GM18519 (cell line): ENCODE measurements around the gene ENDOV.
"Not testable (repeated sequence)": the region's sequence is repeated elsewhere in the genome, so short reads cannot be mapped to it uniquely, and the experiment has no call there.

Experiments used
- ATAC-seq: cut with Tn5 transposase; IDR thresholded peaks from one replicate; pipeline ENCODE4 v1.9.1; 2021; ENCODE audit warnings: mild to moderate bottlenecking, moderate library complexity; ENCODE audit not compliant: unreplicated experiment, low FRiP score

Gene ENDOV

DNA sequence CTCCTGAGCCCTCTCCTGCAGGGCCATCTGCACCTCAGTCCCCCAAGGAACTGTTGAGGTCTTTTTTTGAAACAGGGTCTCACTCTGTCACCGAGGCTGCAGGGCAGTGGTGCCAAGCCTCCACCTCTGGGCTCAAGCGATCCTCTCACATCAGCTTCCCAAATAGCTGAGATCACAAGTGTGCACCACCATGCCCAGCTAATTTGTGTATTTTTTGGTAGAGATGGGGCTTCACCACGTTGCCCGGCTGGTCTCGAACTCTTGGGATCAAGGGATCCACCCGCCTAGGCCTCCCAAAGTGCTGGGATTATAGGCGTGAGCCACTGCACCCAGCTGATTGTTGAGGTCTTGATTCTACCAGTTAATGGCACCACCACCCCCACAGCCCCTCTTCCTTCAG, 27.9 kb upstream of the ENDOV start:
- no peak for ATAC-seq

DNA sequence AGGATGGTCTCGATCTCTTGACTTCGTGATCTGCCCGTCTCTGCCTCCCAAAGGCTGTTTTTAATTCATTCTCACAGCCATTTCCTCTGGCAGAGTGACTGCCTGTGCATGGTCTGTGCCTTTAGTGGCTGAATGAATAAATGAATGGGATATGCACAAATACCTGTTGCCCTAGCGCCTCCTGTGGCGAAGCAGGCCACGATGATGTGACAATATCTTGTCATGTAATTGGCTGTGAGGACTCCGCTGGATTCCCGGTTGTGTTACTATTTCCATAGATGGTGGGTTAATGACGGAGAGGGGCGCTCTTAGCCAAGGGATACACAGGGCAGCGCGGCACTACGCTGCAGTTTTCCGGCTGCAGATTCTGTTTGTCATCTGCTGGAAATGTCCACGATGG, 26.8 kb upstream of the ENDOV start:
- ATAC-seq: no peak

DNA sequence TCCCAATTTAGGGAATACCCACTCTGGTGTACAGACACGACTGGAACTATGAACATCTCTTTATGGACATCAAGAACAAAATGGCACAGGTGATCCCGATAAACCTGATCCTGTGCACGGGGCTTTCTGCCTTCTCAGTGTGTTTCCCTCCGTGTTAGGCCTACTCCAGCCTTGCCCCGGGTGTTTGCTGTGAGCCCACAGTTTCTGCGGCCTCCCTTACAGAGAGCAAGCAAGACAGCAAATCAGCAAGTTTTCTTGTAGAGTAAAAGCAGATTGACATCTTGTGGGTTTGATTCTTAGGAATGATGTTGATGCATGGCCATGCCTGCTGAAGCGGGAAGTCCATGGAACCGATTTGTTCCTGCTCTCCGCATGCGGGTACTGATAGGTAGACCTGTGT, 26.4 kb upstream of the ENDOV start:
- no peak for ATAC-seq

DNA sequence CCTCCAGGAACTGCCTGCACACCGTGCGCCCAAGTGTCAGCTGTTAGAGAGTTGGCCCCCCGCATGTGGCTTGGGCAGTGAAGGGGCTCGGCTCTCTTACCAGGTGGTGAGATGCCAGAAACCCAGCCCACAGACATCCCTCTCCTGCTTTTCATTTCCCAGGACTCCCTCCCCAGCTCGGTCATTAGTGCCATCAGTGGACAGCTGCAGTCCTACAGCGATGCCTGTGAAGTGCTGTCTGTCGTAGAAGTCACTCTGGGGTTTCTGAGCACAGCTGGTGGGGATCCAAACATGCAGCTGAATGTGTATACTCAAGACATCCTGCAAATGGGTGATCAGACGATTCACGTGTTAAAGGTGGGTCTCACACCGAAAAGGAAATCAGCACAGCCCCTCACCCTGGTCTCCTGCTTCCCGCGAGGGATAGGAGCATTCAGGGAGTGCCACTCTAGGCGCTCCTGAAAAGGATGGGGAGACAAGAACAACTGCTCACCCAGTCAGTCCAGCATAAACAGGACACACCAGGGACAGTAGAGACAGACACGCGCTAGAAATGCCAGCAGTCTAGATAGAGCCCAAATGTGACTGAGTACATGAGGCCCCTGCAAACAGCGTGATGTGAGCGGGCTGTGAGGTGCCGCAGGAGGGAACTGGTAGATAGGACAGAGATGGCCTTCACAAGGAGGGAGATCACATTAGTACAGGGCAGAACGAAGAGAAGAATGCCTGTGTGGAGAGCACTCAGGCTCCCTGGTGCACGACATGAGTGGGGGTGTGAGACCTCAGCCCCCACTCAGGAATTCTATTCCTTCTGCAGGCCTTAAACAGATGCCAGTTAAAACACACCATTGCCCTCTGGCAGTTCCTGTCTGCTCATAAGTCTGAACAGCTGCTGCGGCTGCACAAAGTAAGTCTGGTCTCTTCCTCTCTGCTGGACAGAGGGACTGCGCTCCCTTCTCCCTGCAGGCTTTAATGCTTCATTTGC, 25.7 kb upstream of the ENDOV start:
- ATAC-seq: no peak

GRCh38 chr17:80393241-80393890, 21.6 kb upstream of the ENDOV start:
- no peak for ATAC-seq

GRCh38 chr17:80393961-80394360, 21.0 kb upstream of the ENDOV start:
- no peak for ATAC-seq

GRCh38 chr17:80394629-80395216, 20.2 kb upstream of the ENDOV start:
- ATAC-seq: no peak

GRCh38 chr17:80395402-80396151, 19.4 kb upstream of the ENDOV start:
- ATAC-seq: no peak

GRCh38 chr17:80396157-80397033, 18.6 kb upstream of the ENDOV start:
- no peak for ATAC-seq

DNA sequence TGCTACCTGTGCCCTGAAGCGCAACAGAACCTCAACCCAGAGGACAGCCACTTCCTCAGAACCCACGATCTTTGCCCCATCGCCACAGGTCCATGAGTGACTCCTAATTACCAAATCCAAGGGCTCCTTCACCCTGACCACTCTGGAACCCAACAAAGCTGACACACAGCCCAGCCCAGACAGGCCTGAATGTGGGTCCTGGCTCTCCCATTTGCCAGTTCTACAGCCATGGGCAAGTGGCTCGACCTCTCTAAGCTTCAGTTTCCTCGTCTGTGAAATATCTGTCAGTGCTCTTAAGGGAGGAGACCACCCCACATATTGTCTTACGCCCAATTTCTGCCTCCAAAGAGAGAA, 18.0 kb upstream of the ENDOV start:
- no peak for ATAC-seq

DNA sequence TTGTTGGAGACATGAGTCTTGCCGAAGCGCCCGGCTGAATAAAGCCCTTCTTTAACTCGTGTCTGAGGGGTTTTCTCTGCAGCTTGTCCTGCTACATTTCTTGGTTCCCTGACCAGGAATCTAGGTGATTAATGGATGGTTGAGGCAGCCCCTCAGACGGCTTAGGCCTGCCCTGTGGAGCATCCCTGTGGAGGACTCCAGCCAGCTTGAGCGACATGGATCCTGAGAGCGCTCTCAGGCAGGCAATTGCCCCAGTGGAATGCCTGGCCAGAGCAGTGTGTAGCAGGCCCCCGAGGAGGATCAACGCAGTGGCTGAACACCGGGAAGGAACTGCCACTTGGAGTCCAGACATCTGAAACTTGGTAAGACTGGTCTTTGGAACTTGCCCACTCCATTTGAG, 17.3 kb upstream of the ENDOV start:
- ATAC-seq: no peak

DNA sequence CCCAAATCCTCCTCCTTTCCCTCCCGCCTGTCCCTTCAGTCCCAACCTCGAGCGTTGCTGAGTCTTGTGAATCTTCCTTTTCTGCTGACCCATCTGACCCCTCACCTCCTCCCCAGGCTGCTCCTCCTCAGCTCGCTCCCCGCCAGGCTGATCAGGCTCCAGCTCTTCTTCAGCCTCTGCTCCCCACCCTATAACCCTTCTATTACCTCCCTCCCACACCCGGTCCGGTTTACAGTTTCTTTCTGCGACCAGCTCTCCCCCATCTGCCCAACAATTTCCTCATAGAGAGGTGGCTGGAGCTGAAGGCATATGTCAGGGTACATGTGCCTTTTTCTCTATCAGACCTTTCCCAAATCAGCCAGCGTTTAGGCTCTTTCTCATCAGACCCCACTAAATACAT, 13.9 kb upstream of the ENDOV start:
- ATAC-seq: not testable (repeated sequence)

DNA sequence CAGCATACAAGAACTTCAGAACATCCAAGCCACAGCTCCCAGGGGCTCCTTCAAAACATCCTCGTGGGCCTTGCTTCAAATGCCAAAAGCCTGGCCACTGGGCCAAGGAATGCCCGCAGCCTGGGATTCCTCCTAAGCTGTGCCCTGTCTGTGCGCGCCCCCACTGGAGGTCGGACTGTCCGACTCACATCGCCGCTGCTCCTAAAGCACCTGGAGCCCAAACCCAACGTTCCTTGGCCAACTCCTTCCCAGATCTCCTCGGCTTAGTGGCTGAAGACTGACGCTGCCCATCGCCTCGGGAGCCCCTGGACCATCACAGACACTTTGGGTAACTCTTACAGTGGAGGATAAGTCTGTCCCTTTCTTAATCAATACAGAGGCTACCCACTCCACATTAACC, 12.9 kb upstream of the ENDOV start:
- not testable (repeated sequence) for ATAC-seq

- no peak for ATAC-seq
Observed at GRCh38 chr17:80402959-80403358, 12.0 kb upstream of the ENDOV start.

DNA sequence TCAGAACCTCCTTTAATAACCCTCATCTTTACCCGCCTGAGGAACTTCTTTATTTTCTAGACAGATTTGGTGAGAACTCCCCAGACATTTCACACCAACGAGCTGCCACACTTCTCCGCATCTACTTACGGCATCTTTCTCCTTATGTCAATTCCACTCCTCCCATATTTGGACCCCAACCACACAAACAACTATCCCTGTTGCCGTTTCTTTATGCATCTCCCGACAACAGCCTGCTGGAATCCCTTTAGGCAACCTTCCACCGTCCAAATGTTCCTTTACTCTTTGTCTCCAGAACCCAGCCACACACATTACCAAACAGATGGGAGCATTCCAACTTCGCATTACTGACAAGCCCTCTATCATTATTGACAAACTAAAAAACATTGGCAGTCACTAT, 8.8 kb upstream of the ENDOV start:
- ATAC-seq: no peak

DNA sequence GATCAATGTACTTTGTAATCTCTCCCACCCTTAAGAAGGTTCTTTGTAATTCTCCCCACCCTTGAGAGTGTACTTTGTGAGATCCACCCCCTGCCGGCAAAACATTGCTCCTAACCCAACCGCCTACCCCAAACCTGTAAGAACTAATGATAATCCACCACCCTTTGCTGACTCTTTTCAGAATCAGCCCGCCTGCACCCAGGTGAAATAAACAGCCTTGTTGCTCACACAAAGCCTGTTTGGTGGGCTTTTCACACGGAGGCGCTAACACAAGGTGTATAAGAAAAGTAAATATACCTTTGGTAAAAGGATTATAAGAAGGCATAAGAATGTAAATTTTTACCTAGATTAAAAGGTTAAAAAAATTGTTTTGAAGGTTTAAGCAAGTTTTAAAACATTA, 7.0 kb upstream of the ENDOV start:
- not testable (repeated sequence) for ATAC-seq

DNA sequence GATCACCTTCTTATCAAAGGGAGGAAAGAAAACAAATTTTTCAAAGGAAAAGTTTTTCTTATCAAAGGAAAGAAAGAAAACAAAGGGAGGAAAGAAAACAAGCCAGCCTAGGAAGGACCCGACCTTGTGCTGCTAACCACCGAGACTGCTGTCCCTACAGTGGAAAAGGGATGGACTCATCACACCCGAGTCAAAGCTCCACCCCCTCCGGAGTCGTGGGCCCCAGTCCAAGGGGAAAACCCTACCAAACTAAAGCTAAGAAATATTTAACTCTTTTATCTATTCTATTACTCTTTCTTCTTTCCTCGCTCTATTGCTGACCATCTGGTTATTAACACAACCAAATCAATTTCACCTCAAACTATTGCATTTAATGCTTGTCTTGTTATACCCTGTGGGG, 6.1 kb upstream of the ENDOV start:
- ATAC-seq: no peak

GRCh38 chr17:80409626-80410025, 5.3 kb upstream of the ENDOV start:
- ATAC-seq: no peak

DNA sequence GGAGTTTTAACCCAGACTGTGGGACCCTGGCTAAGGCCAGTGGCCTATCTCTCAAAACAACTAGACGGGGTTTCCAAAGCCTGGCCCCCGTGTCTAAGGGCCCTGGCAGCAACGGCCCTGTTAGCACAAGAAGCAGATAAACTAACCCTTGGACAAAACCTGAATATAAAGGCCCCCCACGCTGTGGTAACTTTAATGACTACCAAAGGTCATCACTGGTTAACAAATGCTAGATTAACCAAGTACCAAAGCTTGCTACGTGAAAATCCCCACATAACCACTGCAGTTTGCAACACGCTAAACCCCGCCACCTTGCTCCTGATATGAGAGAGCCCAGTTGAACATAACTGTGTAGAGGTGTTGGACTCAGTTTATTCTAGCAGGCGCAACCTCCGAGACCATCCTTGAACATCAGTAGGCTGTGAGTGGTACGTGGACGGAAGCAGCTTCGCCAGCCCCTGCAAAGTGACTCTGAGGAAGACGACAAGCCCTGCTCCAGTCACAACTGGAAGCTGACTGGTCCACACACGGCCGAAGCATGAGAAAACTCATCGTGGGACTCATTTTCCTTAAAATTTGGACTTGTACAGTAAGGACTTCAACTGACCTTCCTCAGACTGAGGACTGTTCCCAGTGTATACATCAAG, 4.4 kb upstream of the ENDOV start:
- not testable (repeated sequence) for ATAC-seq
